ENCODE results near the gene TSC2.

TSC2 gene

GRCh38 chr16:2037647-2038381 lies 10.0 kb upstream of the TSC2 start:
- TF ChIP-seq, protein P1, sequence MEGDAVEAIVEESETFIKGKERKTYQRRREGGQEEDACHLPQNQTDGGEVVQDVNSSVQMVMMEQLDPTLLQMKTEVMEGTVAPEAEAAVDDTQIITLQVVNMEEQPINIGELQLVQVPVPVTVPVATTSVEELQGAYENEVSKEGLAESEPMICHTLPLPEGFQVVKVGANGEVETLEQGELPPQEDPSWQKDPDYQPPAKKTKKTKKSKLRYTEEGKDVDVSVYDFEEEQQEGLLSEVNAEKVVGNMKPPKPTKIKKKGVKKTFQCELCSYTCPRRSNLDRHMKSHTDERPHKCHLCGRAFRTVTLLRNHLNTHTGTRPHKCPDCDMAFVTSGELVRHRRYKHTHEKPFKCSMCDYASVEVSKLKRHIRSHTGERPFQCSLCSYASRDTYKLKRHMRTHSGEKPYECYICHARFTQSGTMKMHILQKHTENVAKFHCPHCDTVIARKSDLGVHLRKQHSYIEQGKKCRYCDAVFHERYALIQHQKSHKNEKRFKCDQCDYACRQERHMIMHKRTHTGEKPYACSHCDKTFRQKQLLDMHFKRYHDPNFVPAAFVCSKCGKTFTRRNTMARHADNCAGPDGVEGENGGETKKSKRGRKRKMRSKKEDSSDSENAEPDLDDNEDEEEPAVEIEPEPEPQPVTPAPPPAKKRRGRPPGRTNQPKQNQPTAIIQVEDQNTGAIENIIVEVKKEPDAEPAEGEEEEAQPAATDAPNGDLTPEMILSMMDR (IDR thresholded peaks at IDR 0.05; ENCODE audit: low read depth, low read length, missing control alignments): no peak
- DNase-seq (ENCODE audit: low read depth): no peak
- H3K4me3 ChIP-seq (ENCODE audit: low read depth, low read length): no peak overlapping the region

DNA sequence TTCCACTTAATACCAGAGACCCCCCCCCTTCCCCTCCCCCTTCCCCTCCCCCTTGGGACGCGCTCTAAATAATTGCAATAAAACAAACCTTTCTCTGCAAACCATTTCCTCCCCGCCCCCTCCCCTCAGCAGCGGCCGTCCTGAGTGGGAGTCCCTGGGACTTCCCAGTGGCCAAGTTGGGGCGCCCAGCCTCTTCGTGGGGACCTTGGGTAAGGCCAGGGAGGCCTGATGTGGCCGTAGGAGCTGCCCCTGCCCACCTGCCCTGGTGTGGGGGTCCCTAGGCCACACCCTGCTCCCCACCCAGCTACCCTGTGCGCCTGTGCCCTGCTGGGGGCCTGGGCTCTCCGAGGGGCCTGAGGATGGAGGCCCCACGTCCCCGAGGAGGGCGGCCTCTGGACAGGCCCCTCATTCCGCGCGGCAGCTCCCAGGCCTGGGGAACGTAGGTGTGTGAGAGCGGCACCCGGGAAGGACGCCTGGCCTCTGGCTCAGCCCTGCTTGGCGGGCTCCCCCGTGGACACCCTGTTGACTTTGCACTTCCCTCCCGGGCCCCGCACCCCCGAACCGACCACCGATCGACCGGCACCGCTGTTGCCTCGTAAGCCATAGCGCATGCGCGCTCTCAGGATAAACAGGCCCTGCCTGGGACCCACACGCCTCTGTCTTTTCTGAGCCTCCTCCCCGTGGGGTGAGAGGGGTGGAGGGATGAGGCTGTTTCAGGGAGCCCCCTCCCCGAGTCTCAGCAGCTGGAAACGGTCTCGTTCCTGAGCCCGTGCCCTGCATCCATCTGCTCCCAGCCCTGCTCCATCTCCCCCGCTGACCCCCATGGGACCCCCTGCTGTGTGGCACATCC lies 9.2 kb upstream of the TSC2 start:
- no peak overlapping the region for H3K4me3 ChIP-seq (ENCODE audit: low read depth, low read length)
- TF ChIP-seq, protein P1 (IDR thresholded peaks at IDR 0.05; ENCODE audit: low read depth, low read length, missing control alignments): no peak
- DNase-seq (ENCODE audit: low read depth): no peak

- H3K4me3 ChIP-seq (ENCODE audit: low read depth, low read length): no peak overlapping the region
- DNase-seq (ENCODE audit: low read depth): no peak
- TF ChIP-seq, protein P1 (IDR thresholded peaks at IDR 0.05; ENCODE audit: low read depth, low read length, missing control alignments): no peak
Measured at GRCh38 chr16:2039274-2040031, 8.3 kb upstream of the TSC2 start.

GRCh38 chr16:2040041-2040786 lies 7.6 kb upstream of the TSC2 start:
- TF ChIP-seq, protein P1 (IDR thresholded peaks at IDR 0.05; ENCODE audit: low read depth, low read length, missing control alignments): no peak
- DNase-seq (ENCODE audit: low read depth): no peak
- H3K4me3 ChIP-seq (ENCODE audit: low read depth, low read length): no peak overlapping the region

DNA sequence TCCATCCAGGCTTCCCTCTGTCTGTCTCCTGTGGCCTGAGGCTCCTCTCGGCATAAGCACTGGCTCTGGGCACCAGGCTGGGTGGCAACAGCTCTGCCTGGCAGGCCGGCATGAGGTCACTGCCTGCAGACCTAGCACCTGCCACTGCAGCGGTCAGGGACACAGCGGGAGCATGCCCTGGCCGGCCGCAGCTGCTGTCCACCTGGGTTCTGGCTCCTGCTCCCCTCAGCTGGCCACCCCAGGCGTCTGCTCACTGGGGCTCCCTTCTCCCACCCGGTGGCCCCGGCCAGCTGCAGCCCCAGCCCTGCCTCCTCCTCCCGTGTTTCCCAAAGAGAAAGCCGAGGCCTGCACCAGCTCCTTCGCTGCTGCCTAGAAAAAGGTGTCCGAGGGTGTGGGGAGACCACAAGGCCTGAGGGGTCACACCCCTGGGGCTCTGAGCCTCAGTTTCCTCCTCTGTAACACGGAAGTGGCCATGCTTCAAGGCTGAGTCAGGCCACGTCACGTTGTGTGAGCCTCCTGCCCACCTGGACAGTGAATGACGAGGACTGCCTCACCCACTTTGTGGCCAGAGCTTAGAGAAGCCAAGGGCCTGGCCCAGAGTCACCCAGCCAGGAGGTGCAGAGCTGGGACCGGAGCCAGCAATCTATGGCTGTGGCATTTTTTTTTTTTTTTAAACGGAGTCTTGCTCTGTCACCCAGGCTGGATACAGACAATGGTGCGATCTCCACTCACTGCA lies 6.8 kb upstream of the TSC2 start:
- TF ChIP-seq, protein P1 (IDR thresholded peaks at IDR 0.05; ENCODE audit: low read depth, low read length, missing control alignments): no peak
- no peak overlapping the region for H3K4me3 ChIP-seq (ENCODE audit: low read depth, low read length)
- no peak for DNase-seq (ENCODE audit: low read depth)

Measured in GM12864 (cell line).